Ishikawa (cell line): ENCODE measurements around the gene CRY1.

Experiments used
- CEBPB ChIP-seq: IDR thresholded peaks from 2 replicates; pipeline ENCODE4 v1.6.1; 2012
- FOXM1 ChIP-seq: IDR thresholded peaks from 2 replicates; pipeline ENCODE4 v1.6.1; 2012; ENCODE audit warnings: low read depth, borderline replicate concordance
- MAX ChIP-seq: IDR thresholded peaks from 2 replicates; pipeline ENCODE4 v1.6.1; 2012
- REST ChIP-seq: IDR thresholded peaks from 2 replicates; pipeline ENCODE4 v1.6.1; 2012; ENCODE audit warnings: low read depth, mild to moderate bottlenecking
- TAF1 ChIP-seq: IDR thresholded peaks from 2 replicates; pipeline ENCODE4 v1.6.1; 2012; ENCODE audit warnings: low read depth, mild to moderate bottlenecking
- TEAD4 ChIP-seq: IDR thresholded peaks from 2 replicates; pipeline ENCODE4 v1.6.1; 2012
- USF1 ChIP-seq: IDR thresholded peaks from 2 replicates; pipeline ENCODE4 v1.6.1; 2012

GRCh38 chr12:106945261-106945851, 148.0 kb downstream of the CRY1 start:
- TF ChIP-seq TEAD4: no peak
- no peak for TF ChIP-seq CEBPB
- TF ChIP-seq MAX: no peak
- TF ChIP-seq TAF1: no peak
- TF ChIP-seq USF1: no peak
- TF ChIP-seq REST: no peak
- TF ChIP-seq FOXM1: no peak
